IMR-90 (cell line): ENCODE measurements around the gene HSD11B1L. TPM values are rescaled to one million over a fixed set of nuclear protein-coding genes. Genes with fewer than 3 reads are reported as not detected.

ENCODE experiments used
- ATAC-seq: fragments of 200-7000 bp; cut with Tn5 transposase; 2 replicates; pipeline ENCODE4 v1.9.1; 2020; ENCODE audit warnings: low read depth, mild to moderate bottlenecking, moderate library complexity
- BruUV-seq: library from RNA; stranded (reverse); fragments of 400-500 nt; replicated peaks from 2 replicates; lab custom pipeline; 2021; lab: Mats Ljungman, UMichigan
- CTCF ChIA-PET: fragments of 300-600 bp; formaldehyde crosslinking; extraction: SDS; loops from one replicate; lab custom pipeline; 2021; ENCODE audit warnings: antibody characterized with exemption; lab: Yijun Ruan, JAX
- POLR2A ChIA-PET: fragments of 300-600 bp; sonication (Branson Sonifier 250); formaldehyde crosslinking; loops from one replicate; lab custom pipeline; 2022; ENCODE audit warnings: antibody characterized with exemption; ENCODE audit not compliant: unreplicated experiment; lab: Charles Lee
- DNase-seq: peaks from one replicate; pipeline ENCODE4 v3.0.0; 2013
- H2AFZ ChIP-seq: replicated peaks from 2 replicates; pipeline ENCODE3; 2013; ENCODE audit warnings: low read length, mild to moderate bottlenecking; ENCODE audit not compliant: poor library complexity
- H2AK5ac ChIP-seq: 2 replicates; pipeline ENCODE4 v1.6.1; 2013; ENCODE audit warnings: low read depth, low read length, inconsistent platforms
- H2AK9ac ChIP-seq: replicated peaks from 2 replicates; pipeline ENCODE3; 2013; ENCODE audit warnings: mild to moderate bottlenecking, low read depth, low read length, moderate library complexity; ENCODE audit not compliant: poor library complexity
- H2BK120ac ChIP-seq: 2 replicates; pipeline ENCODE4 v1.6.1; 2013; ENCODE audit warnings: low read depth, low read length, inconsistent platforms
- H2BK15ac ChIP-seq: 3 replicates; pipeline ENCODE4 v1.6.1; 2013; ENCODE audit warnings: low read depth, low read length, inconsistent platforms
- H2BK20ac ChIP-seq: 2 replicates; pipeline ENCODE4 v1.6.1; 2013; ENCODE audit warnings: low read depth, mild to moderate bottlenecking, inconsistent platforms, low read length, moderate library complexity
- H2BK5ac ChIP-seq: 2 replicates; pipeline ENCODE4 v1.6.1; 2013; ENCODE audit warnings: mild to moderate bottlenecking, low read depth, low read length, inconsistent platforms; ENCODE audit not compliant: poor library complexity, severe bottlenecking
- H3K14ac ChIP-seq: replicated peaks from 2 replicates; pipeline ENCODE4 v1.6.1; 2013; ENCODE audit warnings: low read depth, low read length, inconsistent platforms
- H3K18ac ChIP-seq: 2 replicates; pipeline ENCODE4 v1.6.1; 2013; ENCODE audit warnings: low read depth, low read length, control low read depth
- H3K23ac ChIP-seq: 2 replicates; pipeline ENCODE4 v1.6.1; 2013; ENCODE audit warnings: low read depth, low read length, inconsistent platforms
- H3K27ac ChIP-seq: 2 replicates; pipeline ENCODE4 v1.5.1; 2013; ENCODE audit warnings: mild to moderate bottlenecking, control low read depth, low read length; ENCODE audit not compliant: insufficient read depth
- H3K27me3 ChIP-seq: 2 replicates; pipeline ENCODE4 v1.6.1; 2013; ENCODE audit warnings: low read length; ENCODE audit not compliant: control insufficient read depth, insufficient read depth
- H3K36me3 ChIP-seq: 2 replicates; pipeline ENCODE4 v1.6.1; 2013; ENCODE audit warnings: low read length, mixed read lengths; ENCODE audit not compliant: control insufficient read depth, insufficient read depth
- H3K4ac ChIP-seq: 2 replicates; pipeline ENCODE4 v1.6.1; 2013; ENCODE audit warnings: low read depth, low read length, inconsistent platforms
- H3K4me1 ChIP-seq: 2 replicates; pipeline ENCODE4 v1.6.1; 2013; ENCODE audit warnings: low read length, mixed read lengths; ENCODE audit not compliant: control insufficient read depth, insufficient read depth
- H3K4me2 ChIP-seq: 2 replicates; pipeline ENCODE4 v1.6.1; 2013; ENCODE audit warnings: low read depth, mild to moderate bottlenecking, control low read depth, low read length, moderate library complexity
- H3K4me3 ChIP-seq: 2 replicates; pipeline ENCODE4 v1.5.1; 2013; ENCODE audit warnings: low read depth, mild to moderate bottlenecking, control low read depth, low read length, moderate library complexity; ENCODE audit not compliant: insufficient read depth
- H3K56ac ChIP-seq: 2 replicates; pipeline ENCODE4 v1.6.1; 2013; ENCODE audit warnings: low read length, inconsistent platforms; ENCODE audit not compliant: insufficient read depth; ENCODE audit errors: extremely low read depth
- H3K79me1 ChIP-seq, 2 experiments: 2 replicates each; pipeline ENCODE4 v1.6.1; 2013; ENCODE audit warnings: low read length in 2 of 2, inconsistent platforms in 1 of 2, low read depth in 1 of 2
- H3K9ac ChIP-seq: 2 replicates; pipeline ENCODE4 v1.6.1; 2013; ENCODE audit warnings: low read depth, low read length, control low read depth
- H3K9me1 ChIP-seq: 2 replicates; pipeline ENCODE4 v1.6.1; 2013; ENCODE audit warnings: low read length, inconsistent platforms; ENCODE audit not compliant: insufficient read depth
- H3K9me3 ChIP-seq: 2 replicates; pipeline ENCODE4 v1.6.1; 2013; ENCODE audit warnings: low read length; ENCODE audit not compliant: control insufficient read depth, insufficient read depth
- H4K20me1 ChIP-seq: 2 replicates; pipeline ENCODE4 v1.6.1; 2013; ENCODE audit warnings: low read length, inconsistent platforms; ENCODE audit not compliant: insufficient read depth
- H4K5ac ChIP-seq: 2 replicates; pipeline ENCODE4 v1.6.1; 2013; ENCODE audit warnings: mild to moderate bottlenecking, low read depth, low read length, control low read depth
- H4K8ac ChIP-seq, 2 experiments: 2 replicates each; pipeline ENCODE4 v1.6.1; 2013; ENCODE audit warnings: low read depth in 2 of 2, low read length in 2 of 2, control low read depth in 1 of 2, inconsistent platforms in 1 of 2
- H4K91ac ChIP-seq: 2 replicates; pipeline ENCODE4 v1.6.1; 2013; ENCODE audit warnings: low read depth, low read length, inconsistent platforms; ENCODE audit not compliant: insufficient read depth
- ELK1 ChIP-seq: fragments of 150-350 bp; IDR thresholded peaks from 2 replicates; pipeline ENCODE4 v1.6.1; 2016; ENCODE audit warnings: low read depth, mild to moderate bottlenecking, low read length, moderate library complexity, borderline replicate concordance
- MAZ ChIP-seq: IDR thresholded peaks from 2 replicates; pipeline ENCODE4 v1.6.1; 2012; ENCODE audit warnings: low read depth, mild to moderate bottlenecking, low read length, improper control_type of control experiment, moderate library complexity, borderline replicate concordance
- NFE2L2 ChIP-seq: fragments of 150-350 bp; IDR thresholded peaks from 2 replicates; pipeline ENCODE4 v1.6.1; 2016; ENCODE audit warnings: low read depth, mild to moderate bottlenecking, low read length
- RFX5 ChIP-seq: IDR thresholded peaks from 2 replicates; pipeline ENCODE4 v1.8.0; 2012; ENCODE audit warnings: low read depth, mild to moderate bottlenecking, low read length, moderate library complexity
- WGBS, 2 experiments: methylation state at CpG; one replicate each; pipeline versions ENCODE4 v1.1.5 to v1.1.7; 2013; ENCODE audit warnings: missing lambda C conversion rate in 2 of 2; ENCODE audit not compliant: insufficient read length in 1 of 2; ENCODE audit errors: extremely low coverage in 2 of 2; 5-methylcytosine and 5-hydroxymethylcytosine counted together
- dilution Hi-C: fragments of 300-500 bp; cut with HindIII; formaldehyde crosslinking; loops from one replicate; pipeline ENCODE4 v1.14.3; 2018; ENCODE audit warnings: low sequenced_read_pairs; ENCODE audit not compliant: unreplicated experiment
- in situ Hi-C: fragments of 300-500 bp; cut with MboI; formaldehyde crosslinking; loops from 3 replicates; pipeline ENCODE4 v1.14.3; 2019; ENCODE audit warnings: low sequenced_read_pairs, inconsistent platforms, mixed read lengths
- intact Hi-C: fragments of 100-400 bp; cut with micrococcal nuclease; formaldehyde crosslinking; loops from 2 replicates; pipeline ENCODE4 v1.10.0; 2022
- polyA plus RNA-seq, 3 experiments: library from polyadenylated mRNA; depleted of rRNA; stranded (reverse); fragments of >200 nt; gene quantifications; 2 replicates each; pipeline ENCODE4 v1.2.3, GENCODE V29; 2012; ENCODE audit warnings: low replicate concordance in 1 of 3
- total RNA-seq: library from RNA; depleted of rRNA; stranded (reverse); fragments of >200 nt; gene quantifications from 2 replicates; pipeline ENCODE4 v1.2.3, GENCODE V29; 2012
- TF ChIP-seq, protein P1 (sequence below): fragments of 150-350 bp; IDR thresholded peaks from 2 replicates; pipeline ENCODE4 v1.6.1; 2017; ENCODE audit warnings: mild to moderate bottlenecking, antibody characterized with exemption, low read length, low read depth

HSD11B1L gene
- total and polyA plus RNA-seq, 2 of the 4 experiments (the other 2 are of a cell fraction): 2.2 to 7.2 TPM

- no peak overlapping the region for H3K9ac ChIP-seq
- no peak overlapping the region for H4K91ac ChIP-seq
- H3K27me3 ChIP-seq: no peaks in the 10 kb centered on the region
- H4K5ac ChIP-seq: no peak overlapping the region
- H2BK15ac ChIP-seq: no peak overlapping the region
- no peak overlapping the region for H4K8ac ChIP-seq
- H3K4me1 ChIP-seq: no peaks in the 10 kb centered on the region
- peaks cover 56% of the 10 kb centered on the region for H4K20me1 ChIP-seq
- H2AFZ ChIP-seq: no peak overlapping the region
- no TSS peak for BruUV-seq
- intact Hi-C loops (no loop called here), dilution Hi-C loops (no loop called here), in situ Hi-C loops (no loop called here)
- no peak overlapping the region for H2BK20ac ChIP-seq
- peaks cover 4% of the 10 kb centered on the region; the same call in 1 of the 2 replicates for H3K9me1 ChIP-seq
- 89% methylated on average over 18 of the region's 30 CpGs; no CpG with 5 or more reads in 1 of the 2 experiments for WGBS, 2 experiments
- ATAC-seq (peak; percentile 5; the same call in 1 of the 2 replicates), DNase-seq (no peak)
- no peaks in the 10 kb centered on the region for H3K9me3 ChIP-seq
- no peak overlapping the region for H3K27ac ChIP-seq
- H3K4ac ChIP-seq: no peak overlapping the region
- H3K14ac ChIP-seq: no peak overlapping the region
- H2AK5ac ChIP-seq: no peak overlapping the region
- peaks cover 8 to 63% of the 10 kb centered on the region in 2 experiments; a peak in 3 of 4 replicates for H3K79me1 ChIP-seq
- CTCF ChIA-PET: interaction anchor here (0.6 kb wide), 1 partner anchor 11 kb away, joined by 3 read pairs; no protein-coding TSS in a partner anchor
- H2BK120ac ChIP-seq: no peak overlapping the region
- POLR2A ChIA-PET: no interaction called here
- peaks cover 66% of the 10 kb centered on the region for H3K36me3 ChIP-seq
- no peak overlapping the region for H3K4me3 ChIP-seq
- TF ChIP-seq ELK1 (no peak), RFX5 (no peak), MAZ (no peak), NFE2L2 (no peak)
- TF ChIP-seq, protein P1, sequence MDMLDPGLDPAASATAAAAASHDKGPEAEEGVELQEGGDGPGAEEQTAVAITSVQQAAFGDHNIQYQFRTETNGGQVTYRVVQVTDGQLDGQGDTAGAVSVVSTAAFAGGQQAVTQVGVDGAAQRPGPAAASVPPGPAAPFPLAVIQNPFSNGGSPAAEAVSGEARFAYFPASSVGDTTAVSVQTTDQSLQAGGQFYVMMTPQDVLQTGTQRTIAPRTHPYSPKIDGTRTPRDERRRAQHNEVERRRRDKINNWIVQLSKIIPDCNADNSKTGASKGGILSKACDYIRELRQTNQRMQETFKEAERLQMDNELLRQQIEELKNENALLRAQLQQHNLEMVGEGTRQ: no peak
- H2BK5ac ChIP-seq: no peak overlapping the region
- no peak overlapping the region for H3K23ac ChIP-seq
- H3K18ac ChIP-seq: no peak overlapping the region
- H3K56ac ChIP-seq: no peak overlapping the region
- no peak overlapping the region for H3K4me2 ChIP-seq
- peak overlapping the region; percentile 61 for H2AK9ac ChIP-seq
These were observed 17.2 kb downstream of the HSD11B1L start for GRCh38 chr19:5697890-5698634.
